ENCODE measurements around the gene ZSWIM1. TPM values are rescaled to one million over a fixed set of nuclear protein-coding genes. Genes with fewer than 3 reads are reported as not detected.

ZSWIM1 gene
- total and polyA plus RNA-seq, 2 experiments from 2014 or later, result 6.6 to 7.7 TPM

DNA sequence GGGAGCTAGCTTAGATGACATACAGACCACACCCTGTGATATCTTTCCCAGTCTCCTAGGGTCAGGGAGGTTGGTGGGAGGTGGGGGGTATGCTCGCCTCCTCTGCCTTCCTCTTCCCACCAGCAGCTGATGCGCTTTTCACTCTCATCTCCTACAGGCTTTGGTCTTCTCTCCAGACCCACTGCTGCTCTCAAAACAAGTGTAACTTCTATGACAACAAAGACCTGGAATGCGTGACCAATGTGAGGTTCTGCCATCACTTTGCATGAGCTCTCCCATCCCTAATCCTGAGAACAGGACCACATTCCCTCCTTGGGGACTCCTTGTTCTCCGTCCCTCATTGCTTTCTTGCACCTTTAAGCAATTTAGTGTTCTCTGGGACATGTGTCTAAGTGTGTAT lies 12.8 kb downstream of the ZSWIM1 start:
- H3K36me3 ChIP-seq (ENCODE audit: low read depth), result peaks cover 14% of the 10 kb centered on the region; the same call in 1 of the 2 replicates
- H4K20me1 ChIP-seq (ENCODE audit: insufficient read depth), result no peaks in the 10 kb centered on the region
- TF ChIP-seq EZH2 (IDR thresholded peaks at IDR 0.05; ENCODE audit: insufficient read depth, poor library complexity, severe bottlenecking) (no peak), EZH2phosphoT487 (IDR thresholded peaks at IDR 0.05; ENCODE audit: insufficient read depth, low read depth) (no peak)
- no peaks in the 10 kb centered on the region; the same call in 1 of the 2 replicates for H3K4me1 ChIP-seq (ENCODE audit: insufficient read depth)
- H3K79me2 ChIP-seq (ENCODE audit: insufficient read depth), result peaks cover 23% of the 10 kb centered on the region; the same call in 1 of the 2 replicates
- H3K27ac ChIP-seq, result no peak overlapping the region
- 97 to 98% methylated on average over 4 of the region's 4 CpGs for WGBS, 2 experiments (ENCODE audit: low coverage in 1 of 2, low lambda C conversion rate in 2 of 2, missing lambda C conversion rate in 2 of 2)
- H2AFZ ChIP-seq, result no peak overlapping the region
- no peaks in the 10 kb centered on the region for H3K9me2 ChIP-seq (ENCODE audit: insufficient read depth)
- no peaks in the 10 kb centered on the region for H3F3A ChIP-seq (ENCODE audit: insufficient read depth)
- no peaks in the 10 kb centered on the region for H3K9me3 ChIP-seq (ENCODE audit: low read depth)
- H3K27me3 ChIP-seq (replicated peaks; ENCODE audit: insufficient read depth), result no peaks in the 10 kb centered on the region
- no peak overlapping the region for H3K9ac ChIP-seq
- in situ Hi-C loops (cut with MboI), result no loop called here
- no peak overlapping the region for H3K4me2 ChIP-seq (ENCODE audit: unreplicated experiment)
- no peak for DNase-seq
- no peak overlapping the region for H3K4me3 ChIP-seq

DNA sequence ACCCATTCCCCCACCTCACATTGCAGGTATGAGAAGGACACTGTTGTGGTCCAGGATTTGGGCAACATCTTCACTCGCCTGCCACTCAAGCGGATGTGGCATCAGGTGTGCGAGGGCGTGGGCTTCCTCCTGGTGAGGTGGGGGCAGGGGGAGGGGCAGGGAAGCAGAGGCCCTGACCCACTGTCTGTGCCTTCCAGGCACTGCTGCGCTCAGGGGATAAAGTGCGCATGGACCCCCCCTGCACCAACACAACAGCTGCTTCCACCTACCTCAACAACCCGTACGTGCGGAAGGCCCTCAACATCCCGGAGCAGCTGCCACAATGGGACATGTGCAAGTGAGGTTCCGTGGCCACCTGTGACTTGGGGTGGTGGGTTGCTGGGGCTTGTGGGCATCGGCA lies 13.8 kb downstream of the ZSWIM1 start:
- no peaks in the 10 kb centered on the region; the same call in 1 of the 2 replicates for H3K4me1 ChIP-seq (ENCODE audit: insufficient read depth)
- no peak overlapping the region for H3K4me3 ChIP-seq
- no peak for DNase-seq
- H3K27me3 ChIP-seq (replicated peaks; ENCODE audit: insufficient read depth), result no peaks in the 10 kb centered on the region
- H3K9me3 ChIP-seq (ENCODE audit: low read depth), result no peaks in the 10 kb centered on the region
- H3K36me3 ChIP-seq (ENCODE audit: low read depth), result peaks cover 14% of the 10 kb centered on the region; the same call in 1 of the 2 replicates
- TF ChIP-seq EZH2phosphoT487 (IDR thresholded peaks at IDR 0.05; ENCODE audit: insufficient read depth, low read depth) (no peak), EZH2 (IDR thresholded peaks at IDR 0.05; ENCODE audit: insufficient read depth, poor library complexity, severe bottlenecking) (no peak)
- no peak overlapping the region for H3K27ac ChIP-seq
- no peaks in the 10 kb centered on the region for H4K20me1 ChIP-seq (ENCODE audit: insufficient read depth)
- H3K9me2 ChIP-seq (ENCODE audit: insufficient read depth), result no peaks in the 10 kb centered on the region
- peaks cover 23% of the 10 kb centered on the region; the same call in 1 of the 2 replicates for H3K79me2 ChIP-seq (ENCODE audit: insufficient read depth)
- H2AFZ ChIP-seq, result no peak overlapping the region
- H3K4me2 ChIP-seq (ENCODE audit: unreplicated experiment), result no peak overlapping the region
- H3K9ac ChIP-seq, result no peak overlapping the region
- in situ Hi-C loops (cut with MboI), result no loop called here
- 81 to 84% methylated on average over 12 of the region's 12 CpGs for WGBS, 2 experiments (ENCODE audit: low coverage in 1 of 2, low lambda C conversion rate in 2 of 2, missing lambda C conversion rate in 2 of 2)
- H3F3A ChIP-seq (ENCODE audit: insufficient read depth), result no peaks in the 10 kb centered on the region

DNA sequence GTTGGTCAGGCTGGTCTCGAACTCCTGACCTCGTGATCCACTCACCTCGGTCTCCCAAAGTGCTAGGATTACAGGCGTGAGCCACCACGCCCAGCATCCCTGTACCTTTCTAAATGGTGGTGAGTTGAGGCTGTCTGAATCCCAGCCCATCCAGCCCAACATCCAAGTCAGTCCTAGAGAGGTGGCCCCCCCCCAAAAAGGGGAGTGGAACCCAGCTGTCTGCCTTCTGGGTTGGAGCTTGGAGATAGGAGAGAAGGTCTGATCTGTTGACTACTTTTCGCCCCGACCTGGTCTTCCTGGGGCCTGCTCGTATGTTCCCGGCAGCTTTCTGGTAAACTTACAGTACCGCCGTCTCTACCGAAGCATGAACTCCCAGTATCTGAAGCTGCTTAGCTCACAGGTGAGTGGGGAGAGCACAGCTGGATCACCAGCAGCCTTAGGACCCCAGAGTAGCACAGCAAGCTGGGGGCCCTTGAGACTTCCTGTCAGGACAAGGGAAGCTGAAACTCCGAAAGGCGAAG lies 15.7 kb downstream of the ZSWIM1 start:
- H3K27me3 ChIP-seq (replicated peaks; ENCODE audit: insufficient read depth), result no peaks in the 10 kb centered on the region
- no peaks in the 10 kb centered on the region for H3K9me2 ChIP-seq (ENCODE audit: insufficient read depth)
- H2AFZ ChIP-seq, result no peak overlapping the region
- H3K4me2 ChIP-seq (ENCODE audit: unreplicated experiment), result no peak overlapping the region
- no peaks in the 10 kb centered on the region; the same call in 1 of the 2 replicates for H3K4me1 ChIP-seq (ENCODE audit: insufficient read depth)
- no peak for TF ChIP-seq EZH2 (IDR thresholded peaks at IDR 0.05; ENCODE audit: insufficient read depth, poor library complexity, severe bottlenecking)
- no peak for TF ChIP-seq EZH2phosphoT487 (IDR thresholded peaks at IDR 0.05; ENCODE audit: insufficient read depth, low read depth)
- peaks cover 14% of the 10 kb centered on the region; the same call in 1 of the 2 replicates for H3K36me3 ChIP-seq (ENCODE audit: low read depth)
- H3K27ac ChIP-seq, result no peak overlapping the region
- WGBS, 2 experiments (ENCODE audit: low coverage in 1 of 2, low lambda C conversion rate in 2 of 2, missing lambda C conversion rate in 2 of 2), result 90 to 97% methylated on average over 12 to 14 of the region's 14 CpGs
- H3F3A ChIP-seq (ENCODE audit: insufficient read depth), result no peaks in the 10 kb centered on the region
- no peak for DNase-seq
- H3K79me2 ChIP-seq (ENCODE audit: insufficient read depth), result peaks cover 19% of the 10 kb centered on the region; the same call in 1 of the 2 replicates
- no peak overlapping the region for H3K4me3 ChIP-seq
- no peak overlapping the region for H3K9ac ChIP-seq
- in situ Hi-C loops (cut with MboI), result no loop called here
- no peaks in the 10 kb centered on the region for H4K20me1 ChIP-seq (ENCODE audit: insufficient read depth)
- H3K9me3 ChIP-seq (ENCODE audit: low read depth), result no peaks in the 10 kb centered on the region

DNA sequence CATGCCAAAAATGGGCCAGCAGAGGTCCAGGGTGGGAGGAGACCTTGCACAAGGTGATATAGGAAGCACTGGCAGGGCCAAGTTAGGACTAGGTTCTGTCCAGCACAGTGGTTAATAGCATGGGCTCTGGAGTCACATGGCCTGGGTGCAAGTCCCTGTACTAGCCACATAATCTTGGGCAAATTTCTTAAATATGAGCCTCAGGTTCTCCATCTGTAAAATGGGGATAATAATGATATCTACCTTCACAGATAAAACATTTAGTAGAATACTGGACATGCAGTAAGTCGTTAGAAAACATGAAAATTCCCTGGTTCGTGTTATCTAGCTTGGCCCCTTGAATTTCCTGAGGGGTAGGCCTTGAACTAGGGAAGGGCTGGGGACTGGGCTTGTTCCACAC lies 16.3 kb downstream of the ZSWIM1 start:
- no peaks in the 10 kb centered on the region for H3F3A ChIP-seq (ENCODE audit: insufficient read depth)
- H3K4me1 ChIP-seq (ENCODE audit: insufficient read depth), result no peaks in the 10 kb centered on the region; the same call in 1 of the 2 replicates
- H2AFZ ChIP-seq, result no peak overlapping the region
- H3K9me2 ChIP-seq (ENCODE audit: insufficient read depth), result no peaks in the 10 kb centered on the region
- DNase-seq, result no peak
- TF ChIP-seq EZH2phosphoT487 (IDR thresholded peaks at IDR 0.05; ENCODE audit: insufficient read depth, low read depth) (no peak), EZH2 (IDR thresholded peaks at IDR 0.05; ENCODE audit: insufficient read depth, poor library complexity, severe bottlenecking) (no peak)
- WGBS, 2 experiments (ENCODE audit: low coverage in 1 of 2, low lambda C conversion rate in 2 of 2, missing lambda C conversion rate in 2 of 2), result 53 to 55% methylated on average over 2 of the region's 2 CpGs
- no peaks in the 10 kb centered on the region for H3K27me3 ChIP-seq (replicated peaks; ENCODE audit: insufficient read depth)
- no peak overlapping the region for H3K4me3 ChIP-seq
- no peak overlapping the region for H3K27ac ChIP-seq
- no peak overlapping the region for H3K4me2 ChIP-seq (ENCODE audit: unreplicated experiment)
- H3K9ac ChIP-seq, result no peak overlapping the region
- H4K20me1 ChIP-seq (ENCODE audit: insufficient read depth), result no peaks in the 10 kb centered on the region
- in situ Hi-C loops (cut with MboI), result no loop called here
- H3K36me3 ChIP-seq (ENCODE audit: low read depth), result peaks cover 14% of the 10 kb centered on the region; the same call in 1 of the 2 replicates
- H3K9me3 ChIP-seq (ENCODE audit: low read depth), result no peaks in the 10 kb centered on the region
- peaks cover 13% of the 10 kb centered on the region; the same call in 1 of the 2 replicates for H3K79me2 ChIP-seq (ENCODE audit: insufficient read depth)

Measured in GM23248 (cell line).